GM18511 (cell line): Measurements from ENCODE around the gene GJB3.
"Not testable (repeated sequence)": the region's sequence is repeated elsewhere in the genome, so short reads cannot be mapped to it uniquely, and the experiment has no call there.

Source experiments
- ATAC-seq: cut with Tn5 transposase; IDR thresholded peaks from one replicate; pipeline ENCODE4 v1.9.1; 2021; ENCODE audit warnings: mild to moderate bottlenecking, moderate library complexity; ENCODE audit not compliant: unreplicated experiment

GJB3 gene

GRCh38 chr1:34785231-34785874 is 4.3 kb downstream of the GJB3 start:
- ATAC-seq = no peak

DNA sequence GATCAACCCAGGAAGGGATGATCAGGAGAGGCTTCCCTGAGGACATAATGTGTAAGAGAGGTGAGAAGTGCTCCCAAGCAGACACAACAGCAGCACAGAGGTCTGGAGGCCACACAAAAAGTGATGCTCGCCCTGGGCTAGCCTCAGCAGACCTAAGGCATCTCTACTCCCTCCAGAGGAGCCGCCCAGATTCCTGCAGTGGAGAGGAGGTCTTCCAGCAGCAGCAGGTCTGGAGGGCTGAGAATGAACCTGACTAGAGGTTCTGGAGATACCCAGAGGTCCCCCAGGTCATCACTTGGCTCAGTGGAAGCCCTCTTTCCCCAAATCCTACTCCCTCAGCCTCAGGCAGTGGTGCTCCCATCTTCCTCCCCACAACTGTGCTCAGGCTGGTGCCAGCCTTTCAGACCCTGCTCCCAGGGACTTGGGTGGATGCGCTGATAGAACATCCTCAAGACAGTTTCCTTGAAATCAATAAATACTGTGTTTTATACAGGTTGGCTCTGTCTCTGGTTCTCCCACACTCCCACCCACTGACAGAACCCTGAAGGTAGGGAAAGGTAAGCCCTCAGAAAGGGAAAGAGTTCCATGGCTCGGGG is 5.0 kb downstream of the GJB3 start:
- ATAC-seq = no peak

DNA sequence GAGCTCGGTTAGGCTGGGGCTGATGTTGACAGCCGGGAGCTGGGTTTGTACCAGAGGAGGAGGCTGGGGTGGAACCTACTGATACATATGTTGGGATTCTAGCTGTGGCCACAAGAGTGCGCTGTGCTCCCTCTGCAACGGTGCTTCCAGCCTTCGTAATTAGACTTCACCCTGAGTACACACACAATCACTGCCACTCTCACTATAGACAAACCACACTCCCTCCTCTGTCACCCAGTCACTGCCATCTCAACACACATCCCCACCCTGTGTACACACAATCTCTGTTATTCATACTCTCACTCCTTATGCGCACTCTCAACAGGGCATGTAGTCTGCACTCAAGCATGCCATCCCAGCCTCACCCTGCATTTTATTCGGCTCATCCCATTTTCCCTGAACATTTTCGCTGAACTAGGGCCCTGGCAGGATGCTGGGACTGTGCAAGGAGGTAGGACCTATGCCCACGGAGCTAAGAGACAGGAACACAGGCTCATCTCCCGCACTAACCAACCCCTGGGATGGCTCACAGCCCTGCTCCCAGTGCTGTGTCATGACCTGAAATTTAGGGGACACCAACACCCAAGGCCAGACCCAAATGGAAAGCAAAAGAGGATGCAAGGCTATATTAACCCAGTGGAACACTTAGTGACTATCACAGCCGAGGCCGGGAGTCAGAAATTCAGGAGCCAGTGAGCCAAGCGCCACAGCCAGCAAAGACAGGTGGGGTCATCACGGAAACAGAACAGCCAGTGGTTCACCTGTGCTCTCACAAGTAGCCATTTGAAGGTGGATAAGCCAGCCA is 5.7 kb downstream of the GJB3 start:
- ATAC-seq = peak; percentile 45

- no peak for ATAC-seq
Measured at GRCh38 chr1:34787461-34788420, 6.7 kb downstream of the GJB3 start.

- no peak for ATAC-seq
Measured at GRCh38 chr1:34790985-34791384, 10.0 kb downstream of the GJB3 start.

DNA sequence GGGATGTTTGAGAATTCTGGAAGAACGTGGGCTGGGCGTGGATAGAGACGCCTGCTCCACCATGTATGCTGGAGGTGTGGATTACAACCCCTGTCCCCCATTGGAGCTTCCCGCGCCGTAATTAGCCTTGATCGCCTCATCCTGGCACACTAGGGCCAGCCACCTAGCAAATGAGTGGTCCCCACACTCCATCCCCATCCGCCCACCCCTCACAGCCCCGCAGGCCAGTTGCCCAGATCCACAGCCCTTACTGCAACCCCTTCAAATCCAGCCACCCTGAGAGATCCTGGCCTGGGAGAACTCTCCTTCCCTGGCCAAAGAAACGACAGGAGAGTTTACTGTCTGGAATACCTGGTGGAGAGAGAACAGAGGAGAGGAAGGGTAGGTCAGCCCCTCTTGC is 11.4 kb downstream of the GJB3 start:
- ATAC-seq = no peak

GRCh38 chr1:34792868-34793727 is 12.1 kb downstream of the GJB3 start, which contains the start of gene GJA4:
Gene GJA4, plus strand, starts transcription at chr1:34792999. Its CDS starts 1,215 bp downstream, at chr1:34794214.
- no peak for ATAC-seq

- ATAC-seq = no peak
Measured at GRCh38 chr1:34794001-34794789, 13.2 kb downstream of the GJB3 start.

- ATAC-seq = no peak
Measured at GRCh38 chr1:34794790-34795180, 13.8 kb downstream of the GJB3 start.

- no peak for ATAC-seq
Measured at GRCh38 chr1:34795916-34796315, 14.9 kb downstream of the GJB3 start.

- peak; percentile 61 for ATAC-seq
Measured at GRCh38 chr1:34796990-34797389, 16.0 kb downstream of the GJB3 start.

DNA sequence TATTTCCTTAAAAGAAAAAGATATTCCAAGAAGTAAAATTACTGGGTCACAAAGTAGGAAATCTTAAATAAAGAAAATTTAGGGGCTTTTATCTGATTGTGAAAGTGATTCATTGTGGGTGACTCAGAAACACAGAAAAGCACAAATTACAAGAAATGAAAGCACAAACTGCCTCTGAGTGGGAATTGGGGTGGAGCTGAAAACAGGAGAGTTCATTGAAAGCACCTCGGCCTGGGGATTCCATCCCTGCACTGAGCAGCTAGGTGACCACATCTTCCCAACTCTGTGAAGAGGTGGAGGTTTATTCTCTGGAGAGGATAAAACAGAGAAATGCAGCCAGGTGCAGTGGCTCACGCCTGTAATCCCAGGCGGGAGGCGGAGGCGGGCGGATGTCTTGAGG is 19.2 kb downstream of the GJB3 start:
- no peak for ATAC-seq

- no peak for ATAC-seq
Measured at GRCh38 chr1:34803770-34804169, 22.8 kb downstream of the GJB3 start.

DNA sequence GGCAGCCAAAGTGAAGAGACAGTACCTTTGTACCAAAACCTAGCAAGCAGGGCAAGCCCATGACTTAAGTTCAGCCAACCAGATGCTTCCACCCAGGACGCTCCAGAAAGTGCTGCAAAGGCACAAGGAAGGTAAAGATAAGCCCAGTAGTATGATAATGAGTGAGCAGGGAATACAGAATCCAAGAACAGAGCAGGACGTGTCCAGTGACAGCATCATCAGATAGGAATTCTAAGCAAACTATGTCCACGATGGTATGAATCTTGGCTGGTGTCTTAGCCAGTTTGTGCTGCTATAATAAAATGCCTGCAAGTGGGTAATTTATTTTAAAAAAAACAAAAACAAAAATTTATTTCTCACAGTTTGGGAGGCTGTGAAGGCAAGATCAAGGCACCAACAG is 25.4 kb downstream of the GJB3 start:
- no peak for ATAC-seq

DNA sequence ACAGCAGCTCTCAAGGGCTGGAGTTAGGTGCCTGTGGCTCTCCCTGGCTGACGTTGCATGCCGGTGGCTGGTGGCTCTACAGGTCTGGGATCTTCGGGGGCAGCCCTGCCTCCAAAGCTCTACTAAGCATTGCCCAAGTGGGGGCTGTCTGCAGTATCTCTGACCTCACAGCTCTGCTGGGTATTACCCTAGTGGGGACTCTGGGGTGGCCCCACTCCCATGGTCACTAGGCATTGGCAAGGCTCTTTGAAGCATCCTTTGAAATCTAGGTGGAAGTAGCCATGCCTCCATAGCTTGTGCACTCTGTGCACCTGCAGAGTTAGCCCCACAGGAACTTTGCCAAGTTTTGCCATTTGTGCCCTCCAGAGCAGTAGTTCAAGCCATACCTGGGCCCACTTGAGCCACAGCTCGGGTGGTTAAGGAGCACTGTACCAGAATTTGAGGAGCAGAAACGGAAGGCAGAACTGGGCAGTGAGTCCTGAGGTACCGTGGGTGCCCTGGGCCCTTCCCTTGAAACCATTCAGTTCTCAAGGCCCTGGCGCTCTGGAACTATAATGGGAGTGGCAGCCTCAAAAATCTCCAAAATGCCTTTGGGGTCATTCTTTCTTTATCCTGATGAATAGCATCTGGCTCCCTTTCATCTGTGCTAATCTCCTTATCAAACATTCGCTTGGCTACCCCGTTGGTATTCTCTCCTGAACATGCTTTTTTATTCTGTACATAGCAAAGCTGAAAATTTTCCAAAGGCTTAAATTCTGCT is 27.2 kb downstream of the GJB3 start:
- ATAC-seq = no peak

GRCh38 chr1:34810781-34811180 is 29.8 kb downstream of the GJB3 start:
- ATAC-seq = not testable (repeated sequence)

DNA sequence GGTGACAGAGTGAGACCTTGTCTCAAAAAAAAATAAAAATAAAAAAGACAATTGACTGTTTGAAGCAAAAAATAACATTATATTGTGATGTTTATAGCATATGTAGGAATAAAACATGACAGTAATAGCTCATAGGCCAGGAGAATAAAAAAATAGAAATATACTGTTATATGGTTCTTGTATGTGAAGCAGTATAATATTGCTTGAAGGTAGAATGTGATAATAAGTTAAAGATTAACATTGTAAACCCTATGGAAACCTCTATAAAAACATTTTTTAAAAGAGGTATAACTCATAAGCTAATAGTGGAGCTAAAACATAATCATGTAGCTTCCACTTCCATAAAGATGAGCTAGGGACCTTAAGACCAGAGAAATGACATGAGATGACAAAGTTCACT is 35.3 kb downstream of the GJB3 start:
- no peak for ATAC-seq

DNA sequence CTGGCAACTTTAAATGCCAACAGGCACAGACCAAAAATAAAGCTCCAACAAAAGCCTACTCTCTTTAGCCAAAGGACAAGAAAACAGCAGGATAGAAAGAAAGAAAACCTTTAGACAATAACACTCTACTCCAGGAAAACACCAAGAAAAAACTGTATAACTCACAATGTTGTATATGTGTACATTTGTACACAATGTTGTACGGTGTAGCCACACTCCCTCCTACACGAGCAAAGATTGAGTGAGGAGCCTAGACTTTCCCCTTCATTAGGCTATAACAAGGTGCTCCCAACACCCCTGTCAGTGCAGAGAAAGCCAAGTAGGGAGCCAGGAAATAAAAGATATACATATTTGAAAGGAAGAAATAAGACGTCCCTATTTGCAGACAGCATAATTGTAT is 35.8 kb downstream of the GJB3 start:
- ATAC-seq = no peak
